Measurements from ENCODE around the gene WDR75. TPM values are rescaled to one million over a fixed set of nuclear protein-coding genes. Genes with fewer than 3 reads are reported as not detected.
A peak's percentile ranks its signal among the peaks of the same experiment; 100 is the strongest.
"Not testable (repeated sequence)": the region's sequence is repeated elsewhere in the genome, so short reads cannot be mapped to it uniquely, and the experiment has no call there.

Gene WDR75
- total and polyA plus RNA-seq, 8 donors: 24.6 to 65.3 (median 56.9) TPM

DNA sequence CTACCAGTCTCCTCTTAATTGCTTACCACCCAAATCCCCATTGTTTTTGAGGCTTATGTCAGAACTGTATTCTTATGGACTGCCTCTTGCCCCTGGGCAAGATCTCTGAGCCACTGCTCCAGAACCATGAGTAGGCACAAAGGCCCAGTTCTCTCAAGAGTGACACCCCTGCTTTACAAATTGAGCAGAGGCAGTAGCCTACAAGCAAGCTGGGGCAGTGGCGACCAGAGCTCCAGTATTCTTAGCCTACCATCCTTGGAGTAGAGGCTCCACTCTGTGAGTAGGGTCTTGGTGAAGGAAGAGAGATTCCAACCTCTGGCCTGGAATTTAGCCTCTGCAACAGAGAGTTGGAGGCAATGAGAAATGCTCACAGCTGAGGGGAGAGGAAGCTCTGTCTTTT lies 36.5 kb downstream of the WDR75 start:
- Histone ChIP-seq H3K4me3 (no peak overlapping the region), H3K36me3 (peaks cover 0 to 43% of the 10 kb centered on the region in 2 donors), H3K9me3 (no peaks in the 10 kb centered on the region), H3K4me1 (no peaks in the 10 kb centered on the region), H3K27ac (no peak overlapping the region), H3K27me3 (no peaks in the 10 kb centered on the region)
- TF ChIP-seq, protein P1, sequence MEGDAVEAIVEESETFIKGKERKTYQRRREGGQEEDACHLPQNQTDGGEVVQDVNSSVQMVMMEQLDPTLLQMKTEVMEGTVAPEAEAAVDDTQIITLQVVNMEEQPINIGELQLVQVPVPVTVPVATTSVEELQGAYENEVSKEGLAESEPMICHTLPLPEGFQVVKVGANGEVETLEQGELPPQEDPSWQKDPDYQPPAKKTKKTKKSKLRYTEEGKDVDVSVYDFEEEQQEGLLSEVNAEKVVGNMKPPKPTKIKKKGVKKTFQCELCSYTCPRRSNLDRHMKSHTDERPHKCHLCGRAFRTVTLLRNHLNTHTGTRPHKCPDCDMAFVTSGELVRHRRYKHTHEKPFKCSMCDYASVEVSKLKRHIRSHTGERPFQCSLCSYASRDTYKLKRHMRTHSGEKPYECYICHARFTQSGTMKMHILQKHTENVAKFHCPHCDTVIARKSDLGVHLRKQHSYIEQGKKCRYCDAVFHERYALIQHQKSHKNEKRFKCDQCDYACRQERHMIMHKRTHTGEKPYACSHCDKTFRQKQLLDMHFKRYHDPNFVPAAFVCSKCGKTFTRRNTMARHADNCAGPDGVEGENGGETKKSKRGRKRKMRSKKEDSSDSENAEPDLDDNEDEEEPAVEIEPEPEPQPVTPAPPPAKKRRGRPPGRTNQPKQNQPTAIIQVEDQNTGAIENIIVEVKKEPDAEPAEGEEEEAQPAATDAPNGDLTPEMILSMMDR (IDR thresholded peaks at IDR 0.05): no peak
- intact Hi-C loops (cut with DNase I): loop anchor here in 1 of 2 donors (10.0 kb wide), 1 partner anchor 157 kb away; no protein-coding TSS in a partner anchor
- ATAC-seq (no peak), DNase-seq (no peak)

DNA sequence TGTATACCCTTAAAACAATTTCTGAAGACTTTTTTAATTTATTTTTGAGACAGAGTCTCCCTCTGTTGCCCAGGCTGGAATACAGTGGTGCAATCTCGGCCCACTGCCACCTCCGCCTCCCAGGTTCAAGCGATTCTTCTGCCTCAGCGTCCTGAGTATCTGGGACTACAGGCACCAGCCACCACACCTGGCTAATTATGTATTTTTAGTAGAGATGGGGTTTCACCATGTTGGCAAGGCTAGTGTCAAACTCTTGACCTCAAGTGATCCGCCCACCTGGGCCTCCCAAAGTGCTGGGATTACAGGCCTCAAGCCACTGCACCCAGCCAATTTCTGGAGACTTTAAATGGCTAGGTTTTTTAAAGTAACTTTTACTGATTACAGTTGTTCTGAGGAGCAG lies 37.0 kb downstream of the WDR75 start:
- H3K27me3 ChIP-seq, H3K4me1 ChIP-seq, DNase-seq, H3K9me3 ChIP-seq, H3K4me3 ChIP-seq, H3K27ac ChIP-seq, ATAC-seq: not testable (repeated sequence)
- intact Hi-C loops (cut with DNase I): loop anchor here in 1 of 2 donors (10.0 kb wide), 1 partner anchor 157 kb away; no protein-coding TSS in a partner anchor
- H3K36me3 ChIP-seq: peaks cover 0 to 38% of the 10 kb centered on the region in 2 donors

DNA sequence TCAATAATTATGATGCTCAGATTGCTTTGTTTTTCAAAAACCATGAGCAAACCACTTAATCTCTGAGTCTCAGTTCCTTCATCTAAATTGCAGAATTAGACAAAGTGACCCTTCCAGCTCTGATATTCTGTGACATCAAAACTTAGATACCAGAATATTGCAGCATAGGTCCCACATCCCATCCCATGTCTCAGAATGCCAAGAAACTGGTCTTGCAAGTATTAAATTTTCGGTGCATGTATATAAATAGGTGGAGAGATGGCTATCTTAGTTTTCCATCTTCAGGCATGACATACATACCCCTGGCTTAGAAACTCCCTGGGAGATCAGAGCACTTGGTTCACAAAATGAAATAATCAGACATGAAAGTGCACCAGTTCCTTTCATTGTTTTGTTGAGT lies 39.8 kb downstream of the WDR75 start:
- H3K4me1 ChIP-seq: no peaks in the 10 kb centered on the region
- no peaks in the 10 kb centered on the region for H3K27me3 ChIP-seq
- DNase-seq (no peak), ATAC-seq (no peak)
- no peak overlapping the region for H3K27ac ChIP-seq
- H3K9me3 ChIP-seq: no peaks in the 10 kb centered on the region
- TF ChIP-seq, protein P1 (IDR thresholded peaks at IDR 0.05): no peak
- H3K36me3 ChIP-seq: peaks cover 0 to 10% of the 10 kb centered on the region in 2 donors
- intact Hi-C loops (cut with DNase I): no loop called here
- no peak overlapping the region for H3K4me3 ChIP-seq

DNA sequence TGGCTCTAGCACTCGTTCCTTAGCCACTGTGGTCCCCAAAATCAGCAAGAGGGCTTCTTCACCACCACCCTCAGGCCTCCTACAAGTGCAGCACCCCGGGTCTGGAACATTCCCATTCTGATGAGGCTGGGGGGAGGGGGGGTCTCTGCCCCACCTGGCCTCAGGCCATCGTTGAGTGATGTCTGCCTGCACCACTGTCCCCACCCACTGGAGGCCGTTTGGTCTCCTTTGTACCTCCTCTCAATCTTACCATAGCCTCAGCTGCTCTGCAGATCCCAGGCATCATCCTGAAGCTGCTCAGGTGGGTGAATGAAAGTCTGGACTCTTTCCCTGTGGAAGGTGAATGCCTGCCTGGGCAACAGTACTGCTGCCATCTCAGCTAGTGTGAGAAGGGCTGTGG lies 42.3 kb downstream of the WDR75 start:
- no peaks in the 10 kb centered on the region for H3K36me3 ChIP-seq
- DNase-seq (no peak), ATAC-seq (no peak)
- H3K27me3 ChIP-seq: no peaks in the 10 kb centered on the region
- TF ChIP-seq, protein P1 (IDR thresholded peaks at IDR 0.05): no peak
- H3K9me3 ChIP-seq: no peaks in the 10 kb centered on the region
- no peaks in the 10 kb centered on the region for H3K4me1 ChIP-seq
- H3K27ac ChIP-seq: no peak overlapping the region
- intact Hi-C loops (cut with DNase I): no loop called here
- no peak overlapping the region for H3K4me3 ChIP-seq

DNA sequence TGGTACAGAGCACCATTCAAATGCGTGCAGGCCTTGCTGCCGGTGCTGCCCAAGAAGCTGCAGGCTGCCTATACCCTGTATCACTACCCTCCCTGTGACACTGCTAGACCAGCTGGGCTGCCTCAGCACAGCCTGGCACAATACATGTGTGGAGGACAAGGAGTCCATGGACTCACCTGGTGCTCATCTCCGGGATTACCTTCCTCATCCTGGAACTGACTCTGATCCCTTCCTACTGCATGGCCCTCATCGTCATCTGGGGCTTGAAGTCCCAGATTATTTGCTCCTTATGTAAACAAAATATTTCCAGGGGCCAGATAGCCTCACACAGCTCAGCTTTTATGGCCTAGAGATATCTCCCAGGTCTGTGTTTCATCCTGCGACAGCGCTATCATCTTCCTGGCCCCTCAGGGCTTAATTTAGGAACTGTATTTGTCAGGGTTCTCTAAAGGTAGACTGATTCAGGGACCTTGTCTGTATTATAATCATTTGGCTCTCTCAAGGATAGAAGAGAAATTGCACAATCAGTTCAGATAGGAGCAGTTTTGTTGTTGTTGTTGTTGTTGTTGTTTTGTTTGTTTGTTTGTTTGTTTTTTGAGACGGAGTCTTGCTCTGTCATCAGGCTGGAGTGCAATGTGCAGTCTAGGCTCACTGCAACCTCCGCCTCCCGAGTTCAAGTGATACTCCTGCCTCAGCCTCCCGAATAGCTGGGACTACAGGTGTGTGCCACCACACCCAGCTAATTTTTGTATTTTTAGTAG lies 42.9 kb downstream of the WDR75 start:
- H3K27ac ChIP-seq: no peak overlapping the region
- no peaks in the 10 kb centered on the region for H3K27me3 ChIP-seq
- intact Hi-C loops (cut with DNase I): no loop called here
- no peaks in the 10 kb centered on the region for H3K36me3 ChIP-seq
- TF ChIP-seq, protein P1 (IDR thresholded peaks at IDR 0.05): no peak
- ATAC-seq (no peak), DNase-seq (peak in 1 of 4 donors; percentile 31)
- no peak overlapping the region for H3K4me3 ChIP-seq
- H3K9me3 ChIP-seq: no peaks in the 10 kb centered on the region
- H3K4me1 ChIP-seq: no peaks in the 10 kb centered on the region
